HG03469 (cell line): ENCODE measurements around the gene UBA5.

Experiments used
- ATAC-seq: cut with Tn5 transposase; IDR thresholded peaks from one replicate; pipeline ENCODE4 v1.9.1; 2021; ENCODE audit warnings: mild to moderate bottlenecking, moderate library complexity, moderate number of reproducible peaks; ENCODE audit not compliant: unreplicated experiment

Gene UBA5

DNA sequence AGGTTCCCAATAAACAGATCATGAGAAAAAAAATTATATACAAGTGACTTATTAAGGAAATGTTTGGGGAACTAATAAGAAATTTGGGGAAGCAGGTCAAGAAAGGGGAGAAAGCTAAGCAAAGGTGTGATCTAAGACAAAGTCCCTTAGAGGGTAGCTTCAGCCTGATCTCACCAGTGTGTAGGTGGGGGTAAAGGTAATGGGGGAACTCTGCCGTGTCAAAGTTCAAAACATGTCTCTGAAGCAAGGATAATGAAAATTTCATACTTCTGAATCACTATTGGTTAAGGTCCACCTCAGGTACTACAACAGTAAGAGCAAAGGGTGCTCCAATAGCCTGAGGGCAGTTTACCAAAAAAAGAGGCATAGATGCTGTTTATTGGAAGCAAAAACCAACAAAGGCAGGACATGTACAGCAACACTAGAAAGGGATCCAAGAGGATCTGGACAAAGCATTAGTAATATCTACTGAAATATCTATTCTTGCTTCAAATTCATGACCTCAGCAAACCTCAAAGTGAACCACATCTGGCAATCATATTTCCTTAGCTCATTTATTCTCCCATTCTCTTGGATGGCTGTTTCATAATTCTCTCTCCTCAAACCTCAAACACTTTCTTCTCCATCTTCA is 7.4 kb upstream of the UBA5 start:
- no peak for ATAC-seq

GRCh38 chr3:132654190-132654589 is 5.9 kb upstream of the UBA5 start:
- ATAC-seq = no peak

- no peak for ATAC-seq
These were observed 5.4 kb upstream of the UBA5 start for GRCh38 chr3:132654721-132655120.

DNA sequence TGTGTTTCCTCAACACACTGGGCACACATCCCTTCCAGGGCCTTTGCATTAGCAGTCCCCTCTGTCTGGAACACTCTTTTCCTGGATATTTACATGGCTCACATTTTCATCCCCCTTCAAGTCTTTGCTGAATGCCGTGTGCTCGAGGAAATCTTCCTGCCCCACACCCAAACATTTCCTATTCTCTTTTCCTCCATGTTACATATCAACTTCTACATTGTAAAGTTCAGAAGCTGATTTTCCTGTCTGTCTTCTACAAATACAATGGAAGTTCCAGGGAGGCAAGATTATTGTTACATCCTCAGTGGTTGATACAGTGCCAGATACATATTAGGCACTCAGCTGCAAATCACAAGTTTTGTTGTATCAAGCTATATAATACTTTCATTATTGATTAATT is 4.7 kb upstream of the UBA5 start:
- ATAC-seq = no peak

- no peak for ATAC-seq
These were observed 2.0 kb upstream of the UBA5 start for GRCh38 chr3:132657869-132658747.

GRCh38 chr3:132659000-132659364 is 1.1 kb upstream of the UBA5 start:
- no peak for ATAC-seq

GRCh38 chr3:132659365-132660051 is 621 bp upstream of the UBA5 start, which contains the start of gene ACAD11:
Gene ACAD11, minus strand, starts transcription at chr3:132659809. Its CDS starts 58 bp downstream, at chr3:132659751.
- ATAC-seq = peak; percentile 33

- ATAC-seq = no peak
These were observed 612 bp downstream of the UBA5 start for GRCh38 chr3:132660811-132661070.

GRCh38 chr3:132661101-132661500 is 972 bp downstream of the UBA5 start:
- ATAC-seq = no peak

- no peak for ATAC-seq
These were observed 2.1 kb downstream of the UBA5 start for GRCh38 chr3:132662212-132662611.

DNA sequence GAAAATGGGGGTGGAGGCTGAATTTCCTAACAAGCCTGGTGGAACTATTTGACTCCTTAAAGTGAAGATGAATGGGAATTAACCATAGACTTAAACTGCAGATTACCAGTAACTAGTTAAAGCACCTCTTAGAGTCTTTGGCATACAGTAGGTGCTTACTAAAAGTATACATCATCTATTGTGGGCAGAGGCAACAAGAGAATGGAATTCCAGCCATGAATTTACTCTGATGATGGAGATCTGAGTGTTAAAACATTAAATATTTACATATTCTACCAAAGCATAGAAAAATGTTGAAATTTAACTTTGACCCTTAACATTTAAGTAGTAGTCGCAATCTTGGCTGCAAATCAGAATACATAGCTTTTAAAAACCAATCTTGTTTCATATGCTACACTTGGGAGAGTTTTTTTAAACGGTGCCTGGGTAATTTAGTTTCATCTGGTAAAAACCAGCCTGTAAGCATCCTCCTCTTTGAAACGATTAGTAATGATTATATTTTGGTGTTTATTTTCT is 5.2 kb downstream of the UBA5 start:
- ATAC-seq = no peak

DNA sequence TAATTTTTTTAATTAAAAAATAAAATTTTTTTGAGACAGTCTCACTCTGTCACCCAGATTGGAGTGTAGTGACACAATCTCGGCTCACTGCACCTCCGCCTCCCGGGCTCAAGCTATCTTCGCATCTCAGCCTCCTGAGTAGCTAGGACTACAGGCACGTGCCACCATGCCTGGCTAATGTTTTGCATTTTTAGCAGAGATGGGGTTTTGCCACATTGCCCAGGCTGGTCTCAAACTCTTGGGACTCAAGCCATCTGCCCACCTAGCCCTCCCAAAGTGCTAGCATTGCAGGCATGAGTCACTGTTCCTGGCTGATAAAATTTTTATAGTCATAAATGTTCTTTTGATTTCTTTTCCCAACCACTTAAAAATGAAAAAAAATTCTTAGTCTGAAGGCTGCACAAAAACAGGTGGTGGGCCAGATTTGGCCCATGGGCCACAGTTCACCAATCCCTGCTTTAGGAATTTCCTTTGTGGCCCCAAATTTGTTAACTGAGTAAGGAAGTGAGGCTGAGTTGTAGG is 9.2 kb downstream of the UBA5 start:
- ATAC-seq = no peak

DNA sequence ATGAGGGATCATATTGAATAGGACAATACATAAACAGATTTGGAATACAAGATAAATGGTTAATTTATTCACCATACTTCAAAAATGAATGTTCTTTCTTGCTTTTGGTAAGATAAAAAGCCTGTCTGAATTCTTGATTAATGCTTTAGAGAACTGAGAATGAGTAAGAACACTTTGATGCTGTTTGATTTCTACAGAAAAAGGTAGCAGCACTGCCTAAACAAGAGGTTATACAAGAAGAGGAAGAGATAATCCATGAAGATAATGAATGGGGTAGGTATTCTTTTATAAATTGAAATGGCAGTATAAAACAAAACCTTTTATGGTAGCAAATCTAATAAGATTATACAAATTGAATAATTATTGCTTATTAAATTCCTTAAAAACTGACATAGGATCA is 15.3 kb downstream of the UBA5 start:
- no peak for ATAC-seq

- no peak for ATAC-seq
These were observed 19.8 kb downstream of the UBA5 start for GRCh38 chr3:132679911-132680310.

GRCh38 chr3:132681421-132681820 is 21.3 kb downstream of the UBA5 start:
- no peak for ATAC-seq

GRCh38 chr3:132682201-132682600 is 22.1 kb downstream of the UBA5 start:
- ATAC-seq = no peak

DNA sequence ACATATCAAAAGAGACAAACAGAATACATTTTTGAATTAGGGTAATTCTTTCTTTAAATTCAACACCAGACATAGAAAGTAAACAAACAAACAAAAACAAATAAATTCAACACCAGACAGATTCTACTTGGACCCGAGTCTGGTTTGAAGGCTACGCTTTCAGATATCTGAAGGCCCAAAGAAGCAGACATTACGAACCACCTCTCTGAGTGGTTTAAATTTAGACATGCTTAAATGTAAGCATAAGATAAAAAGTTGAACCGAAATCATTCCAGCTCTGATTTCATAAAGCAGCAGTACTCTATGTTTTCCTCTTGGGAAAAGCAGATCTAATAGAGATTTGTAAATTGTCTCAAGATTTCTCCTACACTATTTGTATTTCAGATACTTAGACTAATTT is 29.9 kb downstream of the UBA5 start:
- ATAC-seq = no peak

DNA sequence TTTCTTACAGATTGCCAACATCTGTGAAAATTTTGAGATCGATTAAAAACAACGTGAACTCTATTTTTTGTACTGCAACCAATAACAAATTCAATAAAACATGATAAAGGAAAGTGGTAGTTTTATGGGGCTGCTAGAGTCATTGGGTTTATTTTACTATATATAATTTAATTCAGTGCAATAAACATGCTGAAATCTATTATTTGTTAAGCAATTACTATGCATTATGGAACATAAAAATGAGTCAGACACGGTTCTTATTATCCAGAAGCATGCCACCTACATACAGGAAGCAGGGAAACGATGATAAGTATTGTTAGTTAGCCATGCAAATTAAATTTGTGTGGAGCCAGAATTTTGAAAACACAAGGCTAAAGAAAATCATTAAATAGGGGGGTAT is 34.9 kb downstream of the UBA5 start:
- no peak for ATAC-seq

DNA sequence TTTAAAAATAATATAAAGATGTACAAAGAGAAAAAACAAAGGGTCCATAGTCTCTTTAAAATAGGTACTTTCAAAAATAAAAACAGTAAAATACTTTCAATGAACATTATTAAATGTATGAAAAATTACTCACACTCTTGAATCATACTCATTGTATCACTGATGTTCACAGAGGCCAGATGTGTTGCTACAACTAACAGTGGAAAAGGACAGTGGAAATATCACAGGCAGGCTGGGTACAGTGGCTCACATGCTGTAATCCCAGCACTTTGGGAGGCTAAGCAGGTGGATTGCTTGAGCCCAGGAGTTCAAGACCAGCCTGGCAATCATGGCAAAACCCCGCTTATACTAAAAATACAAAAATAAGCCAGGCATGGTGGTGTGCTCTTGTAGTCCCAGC is 35.3 kb downstream of the UBA5 start:
- ATAC-seq = no peak

GRCh38 chr3:132703733-132704132 is 43.6 kb downstream of the UBA5 start:
- no peak for ATAC-seq

GRCh38 chr3:132709761-132710160 is 49.6 kb downstream of the UBA5 start:
- ATAC-seq = no peak

DNA sequence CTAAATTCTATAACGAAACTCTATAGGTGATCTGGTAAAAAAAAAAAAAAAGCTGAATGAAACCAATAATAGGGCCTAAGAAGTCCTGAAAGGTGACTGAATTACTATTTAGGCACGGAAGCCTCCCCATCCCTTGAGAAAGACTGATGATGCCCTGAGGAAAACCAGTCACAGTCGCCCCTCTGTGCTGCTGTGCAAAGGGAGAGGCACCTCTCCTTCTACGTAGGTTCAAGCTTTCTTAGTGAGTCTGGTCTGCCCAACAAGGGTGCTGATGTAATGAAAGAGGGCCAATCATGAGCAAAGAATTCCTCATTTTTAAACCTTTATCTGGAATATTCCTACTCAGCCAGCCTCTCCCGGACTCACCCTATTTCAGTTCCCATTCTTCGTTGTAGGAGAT is 50.2 kb downstream of the UBA5 start:
- ATAC-seq = no peak
